Right kidney (tissue), 1 donor: ENCODE data around the gene MTMR3.

Experiments
- DNase-seq: peaks from one replicate; pipeline ENCODE4 v3.0.0-alpha.2; 2016

Gene MTMR3

GRCh38 chr22:30027791-30028190 is 144.8 kb downstream of the MTMR3 start:
- no peak for DNase-seq

GRCh38 chr22:30028731-30029130 is 145.8 kb downstream of the MTMR3 start:
- no peak for DNase-seq

DNA sequence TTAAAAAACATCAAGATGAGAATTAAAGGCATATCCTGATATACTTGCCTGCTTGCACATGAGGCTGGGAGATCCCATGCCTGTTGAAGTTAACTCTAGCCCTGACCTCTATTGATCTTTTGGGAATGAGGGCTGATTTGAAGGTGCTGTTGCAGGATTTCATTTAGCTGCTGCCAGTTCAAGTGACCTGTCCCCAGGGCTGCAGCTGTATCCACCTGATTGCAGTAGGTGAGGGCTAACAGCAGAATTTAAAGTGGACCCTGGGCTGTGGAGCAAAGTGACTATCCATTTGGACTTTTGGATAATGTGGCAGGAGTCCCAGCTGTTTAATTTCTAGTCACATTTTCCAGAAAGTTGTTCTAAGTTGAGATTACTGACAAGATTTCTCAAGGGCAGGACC is 146.5 kb downstream of the MTMR3 start:
- no peak for DNase-seq

DNA sequence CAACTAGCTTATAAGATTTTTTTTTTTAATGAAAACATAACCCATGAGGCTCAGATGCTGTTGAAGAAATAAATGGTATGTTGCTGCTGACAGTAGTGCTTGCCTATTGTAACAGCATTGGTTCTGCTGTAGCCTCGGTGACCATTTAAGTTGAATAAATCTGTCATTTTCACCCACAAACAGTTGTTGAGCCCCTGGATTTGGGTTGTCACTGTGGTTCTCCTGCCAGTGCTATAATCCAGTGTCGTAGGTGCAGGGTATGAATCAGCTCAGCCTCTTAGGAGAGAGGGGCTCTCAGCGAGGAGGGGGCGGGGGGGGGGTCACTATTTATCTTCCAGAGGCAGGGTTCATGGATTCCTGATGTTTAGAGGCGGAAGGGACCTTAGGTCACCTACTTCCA is 147.4 kb downstream of the MTMR3 start:
- no peak for DNase-seq

GRCh38 chr22:30031328-30031727 is 148.4 kb downstream of the MTMR3 start:
- DNase-seq: no peak

GRCh38 chr22:30031764-30032455 is 148.9 kb downstream of the MTMR3 start:
- DNase-seq: no peak

- DNase-seq: no peak
Measured at GRCh38 chr22:30033137-30033536, 150.2 kb downstream of the MTMR3 start.

- no peak for DNase-seq
Measured at GRCh38 chr22:30033901-30034300, 150.9 kb downstream of the MTMR3 start.

DNA sequence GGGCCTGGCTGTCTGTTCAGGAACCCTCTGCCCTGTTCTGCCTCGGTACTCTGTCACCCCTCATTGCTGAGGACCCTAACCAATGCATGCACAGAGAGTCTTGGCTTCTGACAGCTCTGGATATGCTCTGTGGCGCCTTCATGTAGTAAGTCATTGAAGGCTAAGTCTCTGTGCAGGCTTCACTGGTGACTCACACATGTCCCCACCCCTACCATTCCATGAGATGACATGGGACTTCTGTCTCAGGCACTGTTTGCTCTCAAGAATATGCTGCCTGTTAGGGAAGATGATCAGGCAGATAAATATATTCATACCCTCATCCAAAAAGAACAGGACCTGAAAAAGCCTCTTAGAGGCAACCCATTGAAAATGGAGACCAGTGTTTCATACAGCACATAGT is 153.7 kb downstream of the MTMR3 start:
- no peak for DNase-seq

- DNase-seq: no peak
Measured at GRCh38 chr22:30038219-30038618, 155.2 kb downstream of the MTMR3 start.

DNA sequence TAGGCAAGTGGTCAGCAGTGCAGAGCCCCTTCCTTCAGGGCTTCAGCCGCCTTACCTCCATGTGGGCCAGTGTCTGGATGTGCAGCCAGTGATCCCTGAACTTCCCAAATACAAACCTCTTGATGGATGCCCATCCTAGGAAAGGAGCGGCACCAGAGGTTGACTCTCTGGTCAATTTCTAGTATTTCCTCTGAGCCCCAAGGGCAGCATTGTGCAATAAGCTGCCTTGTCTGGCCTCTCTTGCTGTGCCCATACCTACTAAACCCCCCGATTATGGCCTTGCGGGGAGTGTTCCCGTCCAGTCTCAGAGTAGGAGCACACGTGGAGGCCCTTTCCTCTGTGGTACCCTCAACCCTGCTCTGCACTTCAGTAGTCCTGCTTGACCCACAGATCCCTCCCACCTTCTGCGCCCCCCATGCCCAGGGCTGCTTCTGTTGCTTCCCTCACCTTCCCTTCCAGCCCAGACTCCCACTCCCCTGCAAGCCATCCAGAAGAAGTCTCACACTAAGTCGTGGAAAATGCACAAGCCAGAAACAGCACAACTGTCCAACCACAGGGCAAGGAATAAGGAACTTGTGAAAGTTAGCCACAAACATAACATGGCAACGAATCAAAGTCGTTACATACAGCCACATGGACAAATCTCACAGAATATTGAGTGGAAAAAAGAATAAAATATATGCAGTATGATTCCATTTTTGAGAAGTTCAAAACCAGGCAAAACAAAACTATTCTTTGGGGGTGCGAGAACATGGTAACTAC is 157.7 kb downstream of the MTMR3 start:
- no peak for DNase-seq

GRCh38 chr22:30041475-30041874 is 158.5 kb downstream of the MTMR3 start:
- DNase-seq: no peak

DNA sequence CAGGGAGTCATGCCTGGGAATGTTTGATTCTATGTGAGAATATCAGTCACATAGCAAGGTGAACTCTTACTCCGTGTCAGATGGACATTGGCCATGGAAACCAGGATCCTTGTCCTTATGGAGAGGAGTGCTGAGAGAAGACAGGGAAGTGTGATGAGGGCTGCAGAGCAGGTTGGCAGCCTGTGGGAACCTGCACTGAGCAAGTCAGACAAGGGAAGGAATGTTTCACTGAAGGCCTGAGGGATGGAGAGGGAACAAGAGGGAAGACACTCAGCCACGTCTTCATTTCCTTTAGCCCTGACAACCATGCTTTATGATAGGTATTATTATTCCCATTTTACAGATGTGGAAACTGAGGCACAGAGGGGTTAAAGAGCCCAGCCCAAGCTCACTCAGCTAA is 158.9 kb downstream of the MTMR3 start:
- DNase-seq: no peak

- no peak for DNase-seq
Measured at GRCh38 chr22:30043161-30043560, 160.2 kb downstream of the MTMR3 start.

DNA sequence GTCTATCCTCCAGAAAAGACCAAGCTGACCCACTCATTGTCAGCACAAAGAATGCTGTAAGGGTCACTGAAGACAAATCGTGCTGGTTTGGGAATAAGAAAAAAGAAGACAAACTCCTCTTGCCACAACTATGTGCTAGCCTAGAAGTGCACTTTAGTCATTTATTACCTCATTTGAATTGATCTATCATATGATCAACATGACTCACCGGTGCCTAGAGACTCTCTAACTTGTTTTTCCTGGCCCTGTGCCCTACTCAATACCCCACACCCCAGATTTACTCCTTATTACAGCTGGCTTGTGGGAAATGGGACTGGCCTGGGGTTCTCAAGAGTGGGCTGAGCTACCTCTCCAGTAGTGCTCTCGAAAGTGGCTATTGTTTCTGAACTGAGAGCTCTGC is 161.4 kb downstream of the MTMR3 start:
- no peak for DNase-seq

- no peak for DNase-seq
Measured at GRCh38 chr22:30044881-30045493, 162.0 kb downstream of the MTMR3 start.

DNA sequence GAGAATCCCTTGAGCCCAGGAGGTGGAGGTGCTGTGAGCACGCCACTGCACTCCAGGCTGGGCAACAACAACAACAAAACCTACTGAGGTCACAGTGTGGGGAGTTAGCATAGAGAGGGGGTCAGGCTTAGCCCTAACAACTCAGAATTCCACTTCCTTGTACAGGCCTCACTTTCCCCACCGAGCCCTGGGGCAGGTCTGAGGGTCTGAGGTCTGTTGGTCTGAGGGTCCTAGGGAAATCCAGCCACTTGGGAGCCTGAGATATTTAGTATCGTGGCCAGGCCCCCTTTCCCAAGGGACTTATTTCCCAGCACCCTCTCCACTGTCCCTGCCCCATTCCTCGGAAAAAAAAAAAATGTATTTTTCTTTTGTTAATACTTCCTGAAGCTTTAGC is 162.5 kb downstream of the MTMR3 start:
- DNase-seq: no peak

DNA sequence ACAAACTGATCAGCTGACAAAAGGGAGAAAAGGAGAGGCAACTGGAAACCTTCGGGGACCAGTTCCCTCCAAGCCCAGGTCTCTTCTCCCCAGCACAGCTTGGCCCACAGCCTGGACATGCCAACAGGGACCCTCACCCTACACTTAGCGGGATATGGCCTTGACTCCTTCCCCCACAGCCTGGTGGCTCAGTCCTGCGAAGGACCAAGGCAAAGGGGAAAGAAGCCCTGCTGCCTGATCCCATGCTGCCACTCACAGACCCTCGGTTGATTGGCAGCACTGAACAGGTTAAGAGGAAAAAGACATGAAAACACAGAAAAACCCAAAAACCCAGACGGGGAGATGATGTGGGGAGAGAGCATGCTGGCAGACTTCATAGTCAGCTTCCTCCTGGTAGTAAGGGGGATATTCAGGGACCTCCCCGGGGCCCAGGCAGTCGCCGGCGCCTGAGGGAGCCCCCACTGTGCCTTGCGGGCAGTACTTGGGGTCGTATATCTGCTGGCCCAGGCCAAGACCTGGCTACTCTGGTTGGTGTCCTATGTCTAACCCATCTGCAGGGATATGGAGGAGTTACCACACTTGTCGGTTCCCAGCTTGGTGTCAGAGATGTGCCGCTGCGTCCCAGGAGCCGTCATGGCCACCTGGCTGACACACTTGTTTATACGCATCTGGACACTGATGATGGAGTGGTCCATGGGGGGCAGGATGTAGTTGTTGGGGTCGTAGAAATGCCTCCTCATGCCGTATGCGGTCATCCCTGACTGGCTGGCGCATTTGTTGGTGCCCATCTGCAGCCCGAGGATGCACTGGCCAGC is 163.1 kb downstream of the MTMR3 start:
- DNase-seq: no peak

DNA sequence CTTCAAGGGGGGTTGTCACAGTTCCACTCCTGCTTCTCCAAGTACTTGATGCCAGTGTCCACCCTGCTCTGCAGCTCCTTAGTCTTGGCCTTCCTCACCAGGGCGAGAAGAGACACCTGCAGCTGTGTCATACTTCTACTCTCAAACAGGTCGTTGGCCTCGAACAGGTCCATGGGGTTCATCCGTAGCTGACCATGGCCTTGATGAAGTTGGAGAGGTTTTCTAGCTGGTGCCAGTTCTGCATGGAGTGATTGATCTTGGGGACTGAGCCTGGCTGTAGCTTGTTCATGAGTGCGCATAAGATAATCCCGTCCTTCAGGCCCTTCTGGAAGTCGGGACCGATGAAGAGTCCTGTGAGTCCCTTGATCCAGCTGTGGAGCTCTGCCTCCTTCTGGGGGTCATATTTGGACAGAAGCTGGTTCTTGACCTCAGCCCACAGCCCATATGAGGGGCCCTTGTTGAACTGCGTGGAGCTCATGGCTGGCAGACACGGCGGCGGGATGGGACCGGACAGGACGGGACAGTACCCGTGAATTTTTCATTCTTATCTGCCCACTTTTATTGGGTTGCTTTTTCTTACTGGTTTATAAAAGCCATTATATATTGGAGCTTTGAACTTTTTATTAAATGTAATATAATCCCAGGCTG is 163.9 kb downstream of the MTMR3 start:
- DNase-seq: no peak

DNA sequence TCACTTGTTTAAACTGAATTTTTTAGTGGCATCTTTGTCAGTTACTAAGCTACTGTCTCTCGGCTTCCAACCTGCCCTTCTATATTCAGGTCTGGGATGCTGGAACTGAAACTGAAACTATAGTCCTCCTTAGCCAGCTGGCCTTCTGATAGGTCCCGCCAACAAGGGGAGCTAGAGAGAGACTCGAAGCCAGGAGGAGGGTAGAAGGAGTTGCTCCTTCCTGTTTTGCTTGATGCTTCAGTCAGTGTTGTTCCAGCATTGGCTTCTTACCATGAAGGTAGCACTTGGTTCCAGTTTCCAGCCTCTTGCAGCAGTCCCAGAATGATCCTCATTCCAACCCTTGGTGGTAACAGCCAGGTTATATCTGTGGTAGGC is 164.4 kb downstream of the MTMR3 start:
- DNase-seq: no peak

DNA sequence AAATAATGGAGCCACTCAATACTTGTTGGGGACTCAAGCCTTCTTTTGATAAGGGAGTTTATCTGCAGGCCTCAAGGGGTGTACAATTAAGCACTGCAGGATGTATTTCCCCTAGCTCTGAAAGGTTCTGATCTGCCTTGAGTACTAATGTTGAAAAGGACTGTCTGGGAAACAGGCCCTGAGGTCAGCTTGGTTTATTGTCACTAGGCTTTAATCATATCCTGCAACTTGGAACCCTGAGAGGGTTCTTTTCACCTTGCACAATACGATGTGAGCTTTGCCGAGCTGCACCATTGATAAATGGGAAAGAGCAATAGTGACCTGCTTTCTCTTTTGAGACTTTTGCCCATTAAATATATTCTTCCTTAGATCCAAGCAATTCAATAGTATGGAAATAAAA is 165.7 kb downstream of the MTMR3 start:
- no peak for DNase-seq

GRCh38 chr22:30054067-30054763 is 171.2 kb downstream of the MTMR3 start:
- no peak for DNase-seq
